ENCODE data around the gene RPL27.

RPL27 gene

GRCh38 chr17:43025766-43026537, 27.7 kb downstream of the RPL27 start:
- Histone ChIP-seq H3K27me3 (ENCODE audit: low read length) (no peaks in the 10 kb centered on the region), H3K36me3 (ENCODE audit: low read length) (no peaks in the 10 kb centered on the region), H2AFZ (ENCODE audit: low read depth, low read length, severe bottlenecking) (no peak overlapping the region), H3K9me3 (ENCODE audit: insufficient read depth, low read length) (no peaks in the 10 kb centered on the region), H3K4me2 (ENCODE audit: low read depth, low read length, poor library complexity, severe bottlenecking) (no peak overlapping the region), H4K20me1 (ENCODE audit: low read depth, low read length) (no peaks in the 10 kb centered on the region), H3F3A (ENCODE audit: insufficient read depth) (no peaks in the 10 kb centered on the region; the same call in 1 of the 2 replicates), H3K9me2 (replicated peaks; ENCODE audit: insufficient read depth, low read length) (no peaks in the 10 kb centered on the region), H3K4me3 (ENCODE audit: insufficient read depth, low read length, poor library complexity, severe bottlenecking) (no peak overlapping the region), H3K27ac (ENCODE audit: low read depth, low read length) (no peak overlapping the region), H3K9ac (ENCODE audit: low read length) (no peak overlapping the region), H3K79me2 (ENCODE audit: insufficient read depth, low read length) (no peaks in the 10 kb centered on the region)
- no peak for TF ChIP-seq EZH2phosphoT487 (conservative IDR thresholded peaks at IDR 0.05; ENCODE audit: low read length)
- TF ChIP-seq, protein P1, sequence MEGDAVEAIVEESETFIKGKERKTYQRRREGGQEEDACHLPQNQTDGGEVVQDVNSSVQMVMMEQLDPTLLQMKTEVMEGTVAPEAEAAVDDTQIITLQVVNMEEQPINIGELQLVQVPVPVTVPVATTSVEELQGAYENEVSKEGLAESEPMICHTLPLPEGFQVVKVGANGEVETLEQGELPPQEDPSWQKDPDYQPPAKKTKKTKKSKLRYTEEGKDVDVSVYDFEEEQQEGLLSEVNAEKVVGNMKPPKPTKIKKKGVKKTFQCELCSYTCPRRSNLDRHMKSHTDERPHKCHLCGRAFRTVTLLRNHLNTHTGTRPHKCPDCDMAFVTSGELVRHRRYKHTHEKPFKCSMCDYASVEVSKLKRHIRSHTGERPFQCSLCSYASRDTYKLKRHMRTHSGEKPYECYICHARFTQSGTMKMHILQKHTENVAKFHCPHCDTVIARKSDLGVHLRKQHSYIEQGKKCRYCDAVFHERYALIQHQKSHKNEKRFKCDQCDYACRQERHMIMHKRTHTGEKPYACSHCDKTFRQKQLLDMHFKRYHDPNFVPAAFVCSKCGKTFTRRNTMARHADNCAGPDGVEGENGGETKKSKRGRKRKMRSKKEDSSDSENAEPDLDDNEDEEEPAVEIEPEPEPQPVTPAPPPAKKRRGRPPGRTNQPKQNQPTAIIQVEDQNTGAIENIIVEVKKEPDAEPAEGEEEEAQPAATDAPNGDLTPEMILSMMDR (IDR thresholded peaks at IDR 0.05; ENCODE audit: insufficient read depth, low read length, poor library complexity, severe bottlenecking), result no peak

DNA sequence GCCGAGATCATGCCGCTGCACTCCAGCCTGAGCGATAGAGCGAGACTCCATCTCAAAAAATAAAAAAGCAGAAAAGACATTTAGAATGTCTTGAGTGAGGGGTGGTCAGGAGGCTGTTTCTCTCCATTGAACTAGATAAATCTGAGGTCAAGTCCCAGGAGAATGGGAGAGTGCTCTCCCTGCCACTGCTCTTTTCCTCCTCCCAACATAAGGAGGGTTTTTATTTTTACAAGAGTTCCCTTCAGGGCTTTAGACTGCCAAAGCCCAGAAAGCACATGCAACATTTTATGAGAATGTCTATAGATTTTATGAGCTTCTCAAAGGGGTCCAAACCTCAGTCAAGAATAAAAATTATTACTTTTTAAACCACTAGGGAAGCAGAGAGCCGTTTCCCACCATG, 28.4 kb downstream of the RPL27 start:
- Histone ChIP-seq H3K27me3 (ENCODE audit: low read length) (no peaks in the 10 kb centered on the region), H3K36me3 (ENCODE audit: low read length) (no peaks in the 10 kb centered on the region)

DNA sequence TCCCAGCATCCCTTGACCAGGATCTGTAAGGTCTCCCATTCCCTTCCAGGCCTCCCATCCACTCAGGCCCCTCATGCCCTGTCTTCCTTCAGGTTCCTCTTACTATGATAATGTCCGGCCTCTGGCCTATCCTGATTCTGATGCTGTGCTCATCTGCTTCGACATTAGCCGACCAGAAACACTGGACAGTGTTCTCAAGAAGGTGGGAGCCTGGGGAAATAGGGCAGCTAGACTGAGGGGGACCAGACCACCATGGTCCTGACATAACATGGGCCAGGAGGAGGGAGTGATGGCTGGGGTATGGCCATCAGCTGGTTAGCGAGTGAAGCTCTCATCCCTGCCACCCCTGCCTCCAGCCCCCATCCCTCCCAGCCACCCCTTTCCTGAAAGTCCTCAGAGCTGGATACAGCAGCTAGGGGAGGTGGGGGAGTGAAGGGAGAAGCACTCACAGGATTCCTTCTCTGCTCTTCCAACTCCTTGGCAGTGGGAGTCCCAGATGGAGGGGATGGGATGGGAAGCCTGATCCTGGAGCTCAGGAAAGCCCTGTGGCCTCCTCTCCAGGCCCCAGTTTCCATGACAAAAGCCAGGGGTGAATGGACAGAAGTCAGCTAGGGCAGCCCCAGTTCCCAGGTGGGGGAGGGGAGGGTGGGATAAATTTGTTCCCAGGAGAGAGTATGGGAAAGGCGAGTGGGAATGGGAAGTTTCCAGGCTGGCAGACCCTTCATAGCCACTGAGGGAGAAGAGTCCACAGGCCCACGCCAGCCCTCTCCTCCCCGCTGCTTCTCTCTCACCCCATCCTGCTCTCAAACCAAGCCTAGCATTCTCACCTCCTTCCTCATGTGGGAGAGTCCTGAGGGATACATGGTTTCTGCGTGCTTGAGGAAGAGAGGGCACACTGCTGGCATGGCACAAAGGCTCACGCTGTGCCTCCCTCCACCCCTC, 29.1 kb downstream of the RPL27 start:
- Histone ChIP-seq H3K9ac (ENCODE audit: low read length) (no peak overlapping the region), H3F3A (ENCODE audit: insufficient read depth) (no peaks in the 10 kb centered on the region; the same call in 1 of the 2 replicates)

More for the DNA sequence above, 28.4 kb downstream of the RPL27 start:
- Histone ChIP-seq H2AFZ (ENCODE audit: low read depth, low read length, severe bottlenecking) (no peak overlapping the region), H3K9ac (ENCODE audit: low read length) (no peak overlapping the region), H3K79me2 (ENCODE audit: insufficient read depth, low read length) (no peaks in the 10 kb centered on the region), H3K27ac (ENCODE audit: low read depth, low read length) (no peak overlapping the region), H3K4me2 (ENCODE audit: low read depth, low read length, poor library complexity, severe bottlenecking) (no peak overlapping the region), H3K9me2 (replicated peaks; ENCODE audit: insufficient read depth, low read length) (no peaks in the 10 kb centered on the region), H3K4me3 (ENCODE audit: insufficient read depth, low read length, poor library complexity, severe bottlenecking) (no peak overlapping the region), H4K20me1 (ENCODE audit: low read depth, low read length) (no peaks in the 10 kb centered on the region), H3F3A (ENCODE audit: insufficient read depth) (no peaks in the 10 kb centered on the region; the same call in 1 of the 2 replicates), H3K9me3 (ENCODE audit: insufficient read depth, low read length) (no peaks in the 10 kb centered on the region)
- TF ChIP-seq EZH2phosphoT487 (conservative IDR thresholded peaks at IDR 0.05; ENCODE audit: low read length), result no peak

More for the DNA sequence above, 29.1 kb downstream of the RPL27 start:
- no peaks in the 10 kb centered on the region for H3K9me3 ChIP-seq (ENCODE audit: insufficient read depth, low read length)
- H4K20me1 ChIP-seq (ENCODE audit: low read depth, low read length), result no peaks in the 10 kb centered on the region
- no peaks in the 10 kb centered on the region for H3K27me3 ChIP-seq (ENCODE audit: low read length)
- no peak for TF ChIP-seq EZH2phosphoT487 (conservative IDR thresholded peaks at IDR 0.05; ENCODE audit: low read length)
- TF ChIP-seq, protein P1 (IDR thresholded peaks at IDR 0.05; ENCODE audit: insufficient read depth, low read length, poor library complexity, severe bottlenecking), result no peak
- no peaks in the 10 kb centered on the region for H3K79me2 ChIP-seq (ENCODE audit: insufficient read depth, low read length)
- no peak overlapping the region for H3K27ac ChIP-seq (ENCODE audit: low read depth, low read length)
- no peaks in the 10 kb centered on the region for H3K36me3 ChIP-seq (ENCODE audit: low read length)
- H3K9me2 ChIP-seq (replicated peaks; ENCODE audit: insufficient read depth, low read length), result no peaks in the 10 kb centered on the region
- H3K4me2 ChIP-seq (ENCODE audit: low read depth, low read length, poor library complexity, severe bottlenecking), result no peak overlapping the region
- no peak overlapping the region for H2AFZ ChIP-seq (ENCODE audit: low read depth, low read length, severe bottlenecking)
- no peak overlapping the region for H3K4me3 ChIP-seq (ENCODE audit: insufficient read depth, low read length, poor library complexity, severe bottlenecking)
